ENCODE results near the gene SKP1.

The SKP1 gene

DNA sequence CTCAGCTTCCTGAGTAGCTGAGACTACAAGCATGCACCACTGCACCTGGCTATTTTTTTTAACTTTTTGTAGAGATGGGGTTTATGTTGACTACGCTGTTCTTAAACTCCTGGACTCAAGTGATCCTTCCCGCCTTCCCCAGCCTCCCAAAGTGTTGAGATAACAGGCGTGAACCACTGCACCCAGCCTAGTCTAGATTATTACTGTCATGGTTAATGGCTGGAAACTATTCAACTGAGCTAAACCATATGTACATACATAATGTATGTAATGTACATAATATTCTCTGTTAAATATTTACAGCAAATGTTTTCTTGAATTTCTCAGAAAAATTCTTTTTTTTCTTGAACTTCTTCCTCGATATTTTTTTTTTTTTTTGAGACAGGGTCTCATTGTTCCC, 27.8 kb upstream of the SKP1 start:
- DNase-seq (ENCODE audit: low spot score in 2 of 2) (no peak), ATAC-seq (replicated peaks; ENCODE audit: extremely low read depth, poor library complexity, severe bottlenecking) (no peak)
- H3K4me1 Mint-ChIP-seq, result peaks cover 39% of the 10 kb centered on the region
- no peaks in the 10 kb centered on the region for H3K9me3 Mint-ChIP-seq
- no peak overlapping the region for H3K27ac Mint-ChIP-seq (ENCODE audit: low read depth)
- H3K27me3 Mint-ChIP-seq, result no peaks in the 10 kb centered on the region
- peaks cover 68% of the 10 kb centered on the region for H3K36me3 Mint-ChIP-seq (ENCODE audit: insufficient read depth)
- no peak overlapping the region for H3K4me3 Mint-ChIP-seq

DNA sequence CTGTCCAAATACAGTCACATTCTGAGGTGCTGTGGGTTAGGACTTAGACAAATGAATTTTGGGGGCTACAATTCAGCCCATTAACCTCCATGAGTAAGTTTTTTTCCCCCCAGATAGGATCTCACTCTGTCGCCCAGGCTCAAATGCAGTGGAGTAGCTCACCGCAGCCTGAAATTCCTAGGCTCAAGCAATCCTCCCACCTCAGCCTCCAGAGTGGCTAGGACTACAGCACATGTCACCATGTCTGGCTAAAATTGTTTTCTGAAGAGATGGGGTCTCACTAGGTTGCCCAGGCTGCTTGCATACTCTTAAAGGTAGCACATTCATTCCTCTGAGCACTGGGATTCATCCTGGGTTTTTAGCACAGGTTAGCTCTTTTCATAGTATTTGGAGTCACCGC, 26.9 kb upstream of the SKP1 start:
- Mint-ChIP-seq H3K4me1 (peaks cover 33% of the 10 kb centered on the region), H3K36me3 (ENCODE audit: insufficient read depth) (peaks cover 77% of the 10 kb centered on the region), H3K9me3 (no peaks in the 10 kb centered on the region), H3K27ac (ENCODE audit: low read depth) (no peak overlapping the region), H3K27me3 (no peaks in the 10 kb centered on the region), H3K4me3 (no peak overlapping the region)
- DNase-seq (ENCODE audit: low spot score in 2 of 2) (no peak), ATAC-seq (replicated peaks; ENCODE audit: extremely low read depth, poor library complexity, severe bottlenecking) (no peak)

DNA sequence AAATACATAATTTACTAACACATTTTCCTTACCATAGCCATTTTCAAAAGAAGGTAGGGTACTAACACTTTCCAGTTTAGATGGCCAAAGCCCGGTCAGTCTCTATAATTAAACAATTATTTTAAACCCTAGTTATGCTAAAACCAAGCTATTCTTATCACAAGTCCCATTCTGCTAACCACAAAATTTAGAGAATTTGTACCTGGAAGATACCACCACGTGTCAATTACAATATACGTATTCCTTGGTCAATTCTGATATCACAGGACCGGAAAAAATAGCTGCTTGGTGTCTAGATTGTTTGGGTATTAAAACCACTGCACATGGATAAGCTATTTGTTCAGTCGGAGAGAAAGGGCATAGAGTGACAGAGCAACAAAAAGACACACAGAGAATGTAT, 18.9 kb upstream of the SKP1 start:
- H3K9me3 Mint-ChIP-seq, result no peaks in the 10 kb centered on the region
- H3K4me1 Mint-ChIP-seq, result no peaks in the 10 kb centered on the region
- ATAC-seq (replicated peaks; ENCODE audit: extremely low read depth, poor library complexity, severe bottlenecking) (no peak), DNase-seq (ENCODE audit: low spot score in 2 of 2) (no peak)
- no peak overlapping the region for H3K27ac Mint-ChIP-seq (ENCODE audit: low read depth)
- H3K27me3 Mint-ChIP-seq, result no peaks in the 10 kb centered on the region
- no peak overlapping the region for H3K4me3 Mint-ChIP-seq
- peaks cover 62% of the 10 kb centered on the region for H3K36me3 Mint-ChIP-seq (ENCODE audit: insufficient read depth)

DNA sequence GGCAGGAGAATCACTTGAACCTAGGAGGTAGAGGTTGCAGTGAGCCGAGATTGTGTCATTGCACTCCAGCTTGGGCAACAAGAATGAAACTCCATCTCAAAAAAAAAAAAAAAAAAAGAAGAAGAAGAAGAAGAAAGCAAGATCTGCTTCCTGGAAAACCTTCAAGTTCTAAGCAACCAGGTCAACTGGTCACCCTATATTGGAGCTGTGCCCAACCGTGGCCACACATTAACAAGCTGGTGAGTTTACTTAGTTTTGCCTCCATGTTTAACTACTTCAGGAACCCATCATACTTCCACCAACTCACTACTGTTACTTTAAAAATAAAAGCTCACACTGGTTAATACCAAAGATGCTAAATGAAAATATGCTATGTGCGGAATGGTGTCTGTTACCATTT, 12.3 kb upstream of the SKP1 start:
- Mint-ChIP-seq H3K36me3 (ENCODE audit: insufficient read depth) (peaks cover 15% of the 10 kb centered on the region), H3K27me3 (no peaks in the 10 kb centered on the region), H3K27ac (ENCODE audit: low read depth) (no peak overlapping the region), H3K4me3 (no peak overlapping the region), H3K4me1 (no peaks in the 10 kb centered on the region), H3K9me3 (no peaks in the 10 kb centered on the region)
- DNase-seq (ENCODE audit: low spot score in 2 of 2) (no peak), ATAC-seq (replicated peaks; ENCODE audit: extremely low read depth, poor library complexity, severe bottlenecking) (no peak)

DNA sequence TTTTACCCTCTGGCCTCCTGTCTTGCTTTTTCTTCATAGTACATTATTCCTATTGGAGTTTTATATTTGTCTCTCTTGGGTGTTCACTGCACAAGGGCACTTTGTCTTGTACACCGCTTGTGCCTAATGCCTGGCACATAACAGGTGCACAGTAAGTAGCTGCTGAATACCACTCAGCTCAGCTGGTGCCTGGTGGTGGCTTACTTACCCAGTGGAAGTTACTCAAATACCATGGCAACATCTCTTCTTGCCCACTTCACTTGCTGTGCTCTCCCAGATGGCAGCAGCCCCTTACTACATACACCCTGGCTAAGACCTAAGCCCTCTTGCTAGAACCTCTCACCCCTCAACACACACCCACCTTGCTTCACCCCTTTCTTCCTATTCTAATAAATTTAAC, 11.3 kb upstream of the SKP1 start:
- ATAC-seq (replicated peaks; ENCODE audit: extremely low read depth, poor library complexity, severe bottlenecking), result no peak
- DNase-seq (ENCODE audit: low spot score in 2 of 2), result no peak
- H3K9me3 Mint-ChIP-seq, result no peaks in the 10 kb centered on the region
- no peak overlapping the region for H3K27ac Mint-ChIP-seq (ENCODE audit: low read depth)
- no peaks in the 10 kb centered on the region for H3K27me3 Mint-ChIP-seq
- H3K36me3 Mint-ChIP-seq (ENCODE audit: insufficient read depth), result peaks cover 12% of the 10 kb centered on the region
- H3K4me3 Mint-ChIP-seq, result no peak overlapping the region
- no peaks in the 10 kb centered on the region for H3K4me1 Mint-ChIP-seq

DNA sequence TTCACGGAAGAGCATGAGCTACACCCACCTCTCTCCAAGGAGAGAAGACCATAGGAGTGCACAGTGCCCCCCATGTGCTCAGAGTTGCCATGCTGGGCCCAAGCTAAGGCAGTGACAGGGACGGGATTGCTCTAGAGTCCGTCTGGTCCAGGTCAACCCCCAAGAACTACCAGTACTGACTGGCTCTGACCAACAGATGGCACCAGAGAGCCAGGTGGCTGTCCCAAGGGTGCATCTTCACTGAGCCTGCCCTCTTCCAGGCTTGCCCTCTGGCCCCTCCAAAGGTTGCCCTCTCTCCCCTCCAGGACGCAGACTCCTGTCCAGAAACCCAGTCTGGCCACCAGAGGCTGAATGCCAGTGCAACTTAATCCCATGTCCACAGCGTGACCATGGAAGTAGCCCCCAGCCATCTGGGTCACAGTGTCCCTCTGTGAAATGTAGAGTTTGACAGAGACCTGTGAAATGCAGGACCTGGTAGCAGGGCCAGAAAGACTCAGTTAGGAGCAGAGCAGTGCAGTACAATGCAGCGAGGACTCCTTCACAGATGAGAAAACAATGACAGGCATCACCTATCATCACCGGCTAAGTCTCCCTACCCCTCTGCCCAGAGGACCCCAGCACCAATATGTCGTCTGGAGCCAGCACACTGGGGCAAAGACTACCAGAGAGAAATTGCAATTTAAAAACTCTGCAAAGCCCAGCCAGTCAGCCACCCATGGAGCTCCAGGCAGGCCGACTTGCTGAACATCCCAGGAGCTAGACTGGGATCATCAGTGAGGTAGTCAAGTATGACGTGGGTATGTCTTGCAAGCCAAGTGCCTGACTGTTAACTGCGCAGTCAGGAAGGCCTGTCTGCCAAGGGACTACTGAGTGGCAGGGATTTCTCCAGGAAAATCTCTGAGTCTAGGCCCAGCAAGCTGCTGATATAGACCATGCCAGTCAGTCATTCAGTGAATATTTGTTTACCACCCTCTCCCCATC, 7.7 kb upstream of the SKP1 start:
- Mint-ChIP-seq H3K27me3 (no peaks in the 10 kb centered on the region), H3K36me3 (ENCODE audit: insufficient read depth) (peaks cover 7% of the 10 kb centered on the region), H3K27ac (ENCODE audit: low read depth) (no peak overlapping the region), H3K4me1 (no peaks in the 10 kb centered on the region), H3K9me3 (no peaks in the 10 kb centered on the region), H3K4me3 (no peak overlapping the region)
- DNase-seq (ENCODE audit: low spot score in 2 of 2) (peak; percentile 66 to 69), ATAC-seq (replicated peaks; ENCODE audit: extremely low read depth, poor library complexity, severe bottlenecking) (peak; percentile 87)

DNA sequence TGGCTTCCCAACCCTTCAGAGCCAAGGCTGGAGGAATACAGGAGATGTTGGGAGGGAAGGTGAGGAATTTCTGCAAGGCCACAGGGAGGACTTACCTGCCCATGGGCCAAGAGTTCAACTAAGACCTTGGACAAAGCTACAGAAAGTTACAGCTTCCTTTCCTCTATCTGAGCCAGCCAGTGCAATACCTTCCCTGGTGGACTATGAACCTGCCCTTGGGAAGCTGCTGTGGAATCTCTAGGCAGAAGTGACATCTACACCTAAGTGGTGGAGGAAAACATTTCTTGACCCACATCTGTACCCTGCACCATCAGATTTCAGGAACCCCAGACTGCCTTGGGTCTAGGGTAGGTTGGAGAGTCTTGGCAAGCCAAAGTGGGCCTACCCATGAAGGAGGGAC, 6.7 kb upstream of the SKP1 start:
- DNase-seq (ENCODE audit: low spot score in 2 of 2) (no peak), ATAC-seq (replicated peaks; ENCODE audit: extremely low read depth, poor library complexity, severe bottlenecking) (no peak)
- H3K4me1 Mint-ChIP-seq, result no peaks in the 10 kb centered on the region
- no peak overlapping the region for H3K27ac Mint-ChIP-seq (ENCODE audit: low read depth)
- H3K27me3 Mint-ChIP-seq, result no peaks in the 10 kb centered on the region
- no peaks in the 10 kb centered on the region for H3K9me3 Mint-ChIP-seq
- peaks cover 5% of the 10 kb centered on the region for H3K36me3 Mint-ChIP-seq (ENCODE audit: insufficient read depth)
- no peak overlapping the region for H3K4me3 Mint-ChIP-seq

DNA sequence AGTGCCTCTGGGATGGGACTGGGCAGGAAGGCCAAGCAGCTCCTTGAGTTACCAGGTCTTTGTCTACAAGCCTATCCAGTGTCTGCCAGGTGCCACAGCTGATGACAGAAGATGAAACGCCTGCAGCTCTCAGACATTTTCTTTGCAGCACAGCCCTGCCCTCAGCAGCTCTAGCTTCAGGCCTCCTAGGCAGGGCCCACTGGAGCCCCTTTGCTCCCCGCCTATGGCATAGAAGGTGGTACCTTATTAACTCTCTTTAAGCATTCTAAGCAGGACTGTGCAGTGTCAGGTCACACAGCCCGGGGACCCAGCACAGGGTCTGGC, 1.3 kb upstream of the SKP1 start:
- no peak for ATAC-seq (replicated peaks; ENCODE audit: extremely low read depth, poor library complexity, severe bottlenecking)

DNA sequence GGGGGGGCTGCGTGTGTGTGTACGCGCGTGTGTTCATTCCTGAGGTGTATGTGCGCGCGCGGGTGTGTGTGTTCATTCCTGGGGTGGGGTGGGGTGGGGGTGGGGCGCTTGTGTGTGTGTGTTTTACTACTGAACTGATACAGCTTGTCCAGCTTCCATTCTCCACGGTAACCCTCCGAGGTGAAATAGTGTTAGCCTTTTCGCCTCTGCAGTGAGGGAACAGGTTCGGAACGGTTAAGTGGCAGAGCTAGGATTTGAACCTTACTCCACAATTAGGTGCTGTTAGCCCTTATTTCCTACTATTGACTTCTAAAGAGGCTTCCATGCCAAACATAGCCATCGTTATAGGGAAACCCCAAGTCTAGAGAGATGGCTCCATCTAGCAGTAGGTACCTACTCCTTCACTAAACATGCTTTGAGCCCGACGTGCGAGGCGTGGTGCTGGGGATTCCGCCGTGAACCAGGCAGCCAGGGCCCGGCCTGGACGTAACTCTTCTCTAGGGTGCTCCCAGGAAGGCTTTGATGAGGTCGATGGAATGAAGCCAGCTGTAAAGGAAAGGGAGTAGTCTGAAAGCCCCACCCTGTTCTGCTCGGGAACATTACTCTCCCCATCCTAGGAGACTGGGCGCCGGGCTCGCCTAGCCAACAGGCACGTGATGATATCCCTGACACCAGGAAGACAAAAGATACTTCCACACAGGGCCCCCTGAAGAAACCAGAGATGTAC, 782 bp upstream of the SKP1 start:
- H3K27ac Mint-ChIP-seq (ENCODE audit: low read depth), result peak overlapping the region; percentile 96
- peaks cover 33% of the 10 kb centered on the region for H3K36me3 Mint-ChIP-seq (ENCODE audit: insufficient read depth)
- DNase-seq (ENCODE audit: low spot score in 2 of 2) (no peak), ATAC-seq (replicated peaks; ENCODE audit: extremely low read depth, poor library complexity, severe bottlenecking) (peak; percentile 25)
- H3K27me3 Mint-ChIP-seq, result no peaks in the 10 kb centered on the region
- H3K4me1 Mint-ChIP-seq, result peaks cover 24% of the 10 kb centered on the region
- H3K4me3 Mint-ChIP-seq, result peak overlapping the region; percentile 96
- H3K9me3 Mint-ChIP-seq, result no peaks in the 10 kb centered on the region

More for the DNA sequence above, 1.3 kb upstream of the SKP1 start:
- Mint-ChIP-seq H3K36me3 (ENCODE audit: insufficient read depth) (peaks cover 28% of the 10 kb centered on the region), H3K4me1 (peaks cover 24% of the 10 kb centered on the region), H3K4me3 (peak overlapping the region; percentile 96), H3K9me3 (no peaks in the 10 kb centered on the region), H3K27me3 (no peaks in the 10 kb centered on the region), H3K27ac (ENCODE audit: low read depth) (peak overlapping the region; percentile 96)
- no peak for DNase-seq (ENCODE audit: low spot score in 2 of 2)

DNA sequence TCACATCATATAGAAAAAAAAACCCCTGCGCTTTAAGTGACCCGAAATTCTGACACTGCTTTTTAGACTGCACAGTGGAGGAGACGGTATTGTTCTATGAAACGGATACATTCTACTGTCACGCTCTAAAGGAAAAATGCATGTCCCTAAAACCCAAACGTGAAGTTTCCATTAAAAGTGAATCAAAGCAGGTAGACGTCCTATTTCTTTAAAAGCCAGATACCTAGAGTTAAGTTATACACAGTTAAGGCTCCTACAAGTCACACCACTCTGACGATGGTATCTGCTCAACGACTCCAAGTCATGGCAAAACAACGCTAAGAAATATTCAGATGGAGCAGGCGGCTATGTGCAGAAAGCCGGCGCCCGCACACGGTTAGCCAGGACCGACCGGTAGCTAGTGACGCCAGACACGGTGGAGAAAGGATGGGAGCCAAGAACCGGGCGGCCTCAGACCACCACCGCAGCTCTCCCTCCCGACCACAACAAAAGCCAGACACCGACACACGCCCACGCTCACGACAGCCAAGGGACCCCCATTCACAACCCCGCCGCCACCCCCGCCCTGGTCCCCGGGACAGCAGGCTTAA, 734 bp downstream of the SKP1 start:
- Mint-ChIP-seq H3K27ac (ENCODE audit: low read depth) (peak overlapping the region; percentile 96), H3K4me1 (peaks cover 36% of the 10 kb centered on the region)

DNA sequence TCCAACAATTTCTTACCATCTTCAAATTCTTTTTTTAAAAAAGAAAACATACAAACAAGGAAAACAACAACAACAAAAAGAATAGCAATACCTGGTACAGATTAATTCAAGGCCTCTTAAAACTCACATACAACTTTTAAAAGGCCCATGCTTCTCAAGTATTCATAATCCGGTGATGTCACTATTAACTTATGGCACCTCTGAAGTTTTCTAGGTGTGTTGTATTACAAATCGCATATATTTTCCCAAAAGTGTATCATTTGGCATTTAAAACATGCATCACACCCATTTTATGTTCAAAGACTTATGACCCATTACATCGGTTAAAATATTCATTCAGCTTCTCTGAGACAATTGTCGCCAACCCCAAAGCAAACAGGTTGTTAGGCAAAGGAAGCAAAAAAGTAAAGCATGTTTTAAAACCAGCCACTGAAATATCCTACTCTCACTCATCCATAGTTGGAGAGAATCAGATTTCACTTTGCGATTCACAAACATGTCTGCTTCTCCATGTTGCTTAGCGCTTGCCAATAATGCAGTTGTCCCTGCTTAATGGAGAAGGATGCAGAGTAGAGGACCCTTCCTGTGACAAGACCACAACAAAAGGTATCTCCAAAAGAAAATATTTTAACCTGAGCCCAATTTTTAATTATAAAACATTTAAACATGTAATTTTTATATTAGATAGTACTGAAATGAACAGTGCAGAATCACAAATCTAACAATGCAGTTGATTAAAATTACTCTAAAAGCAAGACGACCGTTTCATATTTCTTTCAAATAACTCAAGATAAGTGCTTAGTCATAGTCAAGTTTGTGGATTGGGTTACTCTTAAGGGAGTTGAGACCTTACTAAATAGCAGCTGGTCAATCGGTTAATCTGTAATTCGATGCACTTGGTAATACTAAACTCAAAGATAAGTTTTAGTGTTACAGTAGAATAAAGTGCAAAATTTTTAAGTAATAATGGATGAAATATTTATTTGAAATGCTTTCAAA, 1.6 kb downstream of the SKP1 start:
- H3K9me3 Mint-ChIP-seq, result no peaks in the 10 kb centered on the region
- H3K27ac Mint-ChIP-seq (ENCODE audit: low read depth), result peak overlapping the region; percentile 96
- no peaks in the 10 kb centered on the region for H3K27me3 Mint-ChIP-seq
- H3K4me3 Mint-ChIP-seq, result peak overlapping the region; percentile 96
- peaks cover 54% of the 10 kb centered on the region for H3K36me3 Mint-ChIP-seq (ENCODE audit: insufficient read depth)
- peaks cover 37% of the 10 kb centered on the region for H3K4me1 Mint-ChIP-seq
- no peak for ATAC-seq (replicated peaks; ENCODE audit: extremely low read depth, poor library complexity, severe bottlenecking)
- DNase-seq (ENCODE audit: low spot score in 2 of 2), result no peak

More for the DNA sequence above, 734 bp downstream of the SKP1 start:
- no peak for DNase-seq (ENCODE audit: low spot score in 2 of 2)
- Mint-ChIP-seq H3K4me3 (peak overlapping the region; percentile 96), H3K9me3 (no peaks in the 10 kb centered on the region), H3K36me3 (ENCODE audit: insufficient read depth) (peaks cover 46% of the 10 kb centered on the region), H3K27me3 (no peaks in the 10 kb centered on the region)
- ATAC-seq (replicated peaks; ENCODE audit: extremely low read depth, poor library complexity, severe bottlenecking), result peak; percentile 12

DNA sequence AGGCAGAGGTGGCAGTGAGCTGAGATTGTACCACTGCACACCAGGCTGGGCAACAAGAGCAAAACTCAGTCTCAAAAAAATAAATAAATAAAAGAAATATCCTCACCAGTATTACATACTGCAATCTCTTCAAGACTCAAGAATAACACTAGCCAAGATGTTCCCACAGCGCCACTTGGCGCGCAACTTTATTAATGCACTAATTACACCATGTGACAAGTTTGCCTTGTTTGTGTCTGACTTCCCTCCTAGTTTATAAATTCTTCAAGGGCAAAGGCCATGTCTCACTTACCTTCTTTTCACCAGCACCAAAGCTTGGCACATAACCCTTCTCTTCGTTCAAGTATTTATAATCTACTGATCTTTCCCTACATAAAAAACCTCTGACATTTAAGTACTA, 4.8 kb downstream of the SKP1 start:
- Mint-ChIP-seq H3K9me3 (no peaks in the 10 kb centered on the region), H3K27me3 (no peaks in the 10 kb centered on the region), H3K4me1 (peaks cover 46% of the 10 kb centered on the region), H3K4me3 (no peak overlapping the region), H3K27ac (ENCODE audit: low read depth) (peak overlapping the region; percentile 16), H3K36me3 (ENCODE audit: insufficient read depth) (peaks cover 78% of the 10 kb centered on the region)
- no peak for ATAC-seq (replicated peaks; ENCODE audit: extremely low read depth, poor library complexity, severe bottlenecking)
- no peak for DNase-seq (ENCODE audit: low spot score in 2 of 2)
